OCI-M1 (cell line): Measurements from ENCODE around the gene RNF214.
"Not testable (repeated sequence)": the region's sequence is repeated elsewhere in the genome, so short reads cannot be mapped to it uniquely, and the experiment has no call there.

Experiments used
- DNase-seq: peaks from one replicate; lab custom pipeline; 2025; lab: John Stamatoyannopoulos, UW

Gene RNF214

DNA sequence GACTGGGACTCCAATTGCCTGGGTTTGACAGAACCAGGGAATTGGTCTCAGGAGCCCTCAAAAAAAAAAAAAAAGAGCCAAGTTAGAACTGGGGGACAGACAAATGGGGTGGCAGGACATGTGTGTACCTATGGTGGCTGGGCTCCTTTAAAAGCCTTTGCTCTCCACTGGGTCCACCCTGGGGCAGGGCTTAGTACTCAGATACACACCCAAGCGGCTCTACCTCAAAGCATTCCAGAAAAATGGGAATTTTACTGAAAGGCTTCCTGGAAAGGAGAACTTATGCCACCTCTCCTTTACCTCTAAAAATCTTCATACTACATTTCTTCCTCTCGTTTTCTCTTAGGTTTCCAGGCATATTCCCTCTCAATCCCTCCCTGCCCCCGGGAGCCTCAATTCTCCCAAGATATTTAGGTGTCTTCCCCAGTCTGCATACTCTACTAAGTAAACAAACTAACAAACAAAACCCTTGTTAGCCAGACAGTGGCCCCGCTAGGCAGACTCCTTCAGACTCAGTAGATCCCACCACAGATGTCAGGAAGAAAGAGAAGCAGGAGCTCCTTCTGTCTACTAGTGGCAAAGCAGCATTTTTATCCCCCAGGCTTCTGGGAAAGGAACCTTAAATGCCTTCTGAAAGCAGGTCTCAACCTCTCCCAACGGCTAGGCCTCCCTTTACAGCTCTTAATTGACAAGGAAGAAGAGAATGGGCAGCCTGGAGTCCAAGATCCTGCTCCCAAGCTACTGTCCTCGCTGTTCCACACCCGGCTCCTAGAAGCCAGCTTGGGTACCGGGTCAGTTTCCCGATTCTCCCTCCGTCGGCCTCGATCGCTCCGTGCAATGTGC lies 1.3 kb upstream of the RNF214 start:
- DNase-seq = peak; percentile 57

DNA sequence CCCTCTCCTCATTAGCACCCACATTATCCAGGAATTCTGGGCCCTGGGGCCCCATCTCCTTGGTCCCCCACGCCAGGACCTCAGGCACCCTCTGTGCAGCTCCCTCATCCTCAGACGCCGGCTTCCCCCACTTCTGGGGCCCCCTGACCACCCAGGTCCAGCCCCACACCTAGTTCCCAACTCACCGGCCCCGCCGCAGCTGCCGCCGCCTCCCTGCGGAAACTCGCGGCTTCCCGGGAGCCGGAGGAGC lies 704 bp upstream of the RNF214 start, which contains the start of gene PCSK7:
TSS of gene PCSK7 (minus strand) at position 232 of the 250 bp plus-strand sequence. CDS start 2,229 bp downstream, outside the sequence.
- no peak for DNase-seq

DNA sequence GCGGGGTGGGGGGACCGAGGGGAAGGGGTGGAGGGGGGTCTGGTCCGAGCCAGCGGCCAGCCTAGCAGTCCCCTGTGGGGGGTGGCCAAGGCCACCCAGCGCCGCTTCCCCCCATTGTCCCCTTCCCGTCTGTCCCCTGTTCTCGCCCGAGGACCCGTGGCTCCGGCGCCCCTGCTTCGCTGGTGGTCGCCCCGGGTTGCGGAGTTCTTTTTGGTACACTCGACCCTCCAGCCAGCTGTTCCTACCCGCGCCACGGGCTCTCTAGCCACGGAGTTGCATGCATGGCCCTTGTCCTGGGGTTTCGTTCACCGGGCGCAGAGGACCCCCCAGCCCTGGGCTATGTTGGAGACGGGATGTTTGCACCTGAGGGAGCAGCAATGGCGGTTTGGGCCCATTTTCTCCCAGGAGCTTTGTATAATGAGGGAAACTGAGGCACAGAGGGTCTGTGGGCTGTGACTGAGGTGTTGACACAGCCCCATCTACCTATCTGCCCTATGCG lies 489 bp downstream of the RNF214 start:
- DNase-seq = peak; percentile 57

DNA sequence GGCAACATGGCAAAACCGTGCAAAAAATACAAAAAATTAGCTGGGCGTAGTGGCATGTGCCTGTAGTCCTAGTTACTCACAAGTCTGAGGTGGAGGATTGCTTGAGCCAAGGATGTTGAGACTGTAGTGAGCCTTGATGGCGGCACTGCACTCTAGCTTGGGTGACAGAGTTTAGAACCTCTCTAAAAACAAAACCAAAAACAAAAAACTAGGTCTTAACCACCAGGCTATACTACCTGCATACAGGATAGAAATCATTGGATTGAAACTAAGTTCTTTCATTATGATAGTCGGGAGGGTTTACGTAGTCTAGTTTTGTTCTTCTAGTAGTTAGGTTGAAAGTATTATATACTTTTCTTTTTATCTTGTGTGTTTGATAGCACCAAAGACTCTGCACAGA lies 5.8 kb downstream of the RNF214 start:
- DNase-seq = no peak

DNA sequence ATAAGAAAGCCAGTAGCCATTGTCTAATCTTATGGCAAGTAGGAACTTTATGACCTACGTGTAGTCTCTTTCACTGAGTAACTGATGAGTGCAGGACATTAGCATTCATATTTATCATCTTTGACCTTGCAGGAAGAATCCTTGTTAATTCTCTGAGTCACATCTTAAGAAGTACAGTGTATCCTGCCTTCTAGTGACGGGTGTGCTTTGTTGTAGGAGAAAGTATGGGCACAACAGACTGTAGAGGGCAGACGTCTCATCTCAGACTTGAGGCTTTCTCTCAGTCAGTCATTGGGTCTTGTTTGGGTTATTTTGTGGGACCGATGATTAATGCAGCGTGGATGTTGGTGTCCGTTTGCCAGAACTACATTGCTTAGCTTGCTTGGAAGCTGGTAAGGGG lies 6.8 kb downstream of the RNF214 start:
- no peak for DNase-seq

DNA sequence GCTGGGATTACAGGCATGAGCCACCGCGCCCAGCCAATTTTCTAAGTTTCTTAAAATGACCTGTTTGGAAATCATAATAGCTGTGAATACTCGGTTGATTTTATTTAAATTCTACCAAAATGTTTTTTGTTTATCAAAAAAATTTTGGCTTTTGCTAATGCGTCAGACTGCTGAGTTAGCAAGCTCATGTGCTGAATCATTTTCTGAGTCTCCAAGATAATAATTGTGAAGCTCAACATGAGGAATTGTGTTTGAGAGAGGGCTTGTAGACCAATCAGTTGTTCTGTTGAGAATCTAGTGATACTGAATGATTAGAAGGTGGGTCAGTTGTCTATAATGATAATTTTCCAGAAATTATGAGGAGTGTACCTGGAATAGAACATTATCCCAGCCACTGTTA lies 15.9 kb downstream of the RNF214 start:
- no peak for DNase-seq

DNA sequence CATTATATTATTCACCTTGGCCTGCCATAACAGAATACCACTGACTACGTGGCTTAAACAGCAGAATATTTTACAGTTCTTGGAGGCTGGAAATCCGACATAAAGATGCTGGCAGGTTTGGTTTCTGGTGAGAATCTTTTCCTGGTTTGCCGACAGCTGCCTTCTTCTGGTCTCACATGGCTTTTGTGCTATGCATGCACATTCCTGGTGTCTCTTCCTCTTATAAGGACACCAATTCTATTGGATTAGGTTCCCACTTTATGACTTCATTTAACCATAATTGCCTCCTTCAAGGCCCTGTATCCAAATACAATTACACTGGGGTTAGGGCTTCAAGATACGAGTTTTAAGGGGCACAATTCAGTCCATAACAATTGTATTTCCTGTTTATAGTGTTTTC lies 17.1 kb downstream of the RNF214 start:
- no peak for DNase-seq

DNA sequence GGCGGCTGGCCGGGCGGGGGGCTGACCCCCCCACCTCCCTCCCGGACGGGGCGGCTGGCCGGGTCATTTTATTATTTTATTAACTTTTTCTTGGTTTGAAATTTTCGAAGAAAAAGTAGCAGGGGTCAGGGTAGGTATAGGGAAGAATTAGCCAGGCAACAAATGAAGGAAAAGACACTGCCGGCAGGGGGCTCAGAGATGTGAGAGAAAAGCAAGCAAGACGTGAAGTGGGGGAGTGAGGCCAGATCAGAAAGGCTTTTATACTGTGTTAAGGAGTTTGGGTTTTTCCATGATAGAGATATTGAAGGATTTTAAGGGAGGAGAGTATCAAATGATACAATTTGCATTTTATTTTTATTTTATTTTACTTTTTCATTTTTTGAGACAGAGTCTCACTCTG lies 19.0 kb downstream of the RNF214 start:
- no peak for DNase-seq

DNA sequence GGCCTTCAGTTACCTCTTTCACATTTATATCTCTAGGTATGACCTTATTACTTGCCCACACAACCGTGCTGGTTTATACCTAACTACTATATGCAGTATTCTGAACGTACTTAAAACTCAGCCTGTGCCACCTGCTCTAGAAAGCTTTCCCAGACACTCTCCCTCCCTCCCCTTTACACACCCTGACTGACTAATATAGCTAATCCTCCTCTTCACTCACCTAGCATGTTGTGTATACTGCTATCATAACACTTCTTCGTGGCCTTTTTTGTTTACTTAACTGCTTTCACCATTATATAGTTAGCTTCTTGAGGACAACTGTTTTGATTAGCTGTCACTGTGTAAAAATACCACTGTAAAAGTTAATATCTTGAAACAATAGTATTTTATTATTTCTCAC lies 23.5 kb downstream of the RNF214 start:
- DNase-seq = no peak

DNA sequence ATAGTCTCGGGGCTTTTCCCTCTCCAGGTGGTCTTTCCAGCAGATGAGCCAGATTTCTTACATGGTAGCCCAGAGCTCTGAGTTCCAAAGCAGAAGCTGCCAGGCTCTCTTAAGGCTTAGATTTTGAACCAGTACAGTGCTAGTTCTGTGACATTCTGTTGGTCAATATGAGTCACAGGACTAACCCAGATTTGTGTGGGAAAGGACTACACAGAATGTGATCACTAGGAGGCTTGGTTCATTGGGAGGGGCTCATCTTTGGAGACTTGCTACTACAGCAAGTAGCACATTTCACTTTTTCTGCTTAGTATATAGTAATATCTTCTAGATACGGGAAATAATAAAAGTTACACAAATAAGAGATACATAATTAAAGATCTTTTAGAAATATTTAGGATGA lies 24.1 kb downstream of the RNF214 start:
- no peak for DNase-seq

DNA sequence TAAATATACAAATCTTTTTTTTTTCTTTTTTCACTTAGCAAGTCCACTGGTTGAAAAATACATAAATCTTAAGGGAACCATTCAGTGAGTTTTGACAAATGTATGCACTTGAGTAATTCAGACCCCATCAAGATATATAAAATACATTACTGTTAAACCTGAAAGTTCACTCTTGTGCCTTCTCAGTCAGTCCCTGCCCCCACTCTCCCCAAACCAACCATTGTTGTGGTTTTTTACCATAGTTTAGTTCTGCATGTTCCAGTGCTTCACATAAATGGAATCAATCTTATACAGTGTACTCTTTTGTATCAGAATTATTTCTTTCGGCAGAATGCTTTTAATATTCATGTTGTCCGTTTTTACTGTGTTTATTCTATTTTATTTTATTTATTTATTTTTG lies 26.1 kb downstream of the RNF214 start:
- no peak for DNase-seq

DNA sequence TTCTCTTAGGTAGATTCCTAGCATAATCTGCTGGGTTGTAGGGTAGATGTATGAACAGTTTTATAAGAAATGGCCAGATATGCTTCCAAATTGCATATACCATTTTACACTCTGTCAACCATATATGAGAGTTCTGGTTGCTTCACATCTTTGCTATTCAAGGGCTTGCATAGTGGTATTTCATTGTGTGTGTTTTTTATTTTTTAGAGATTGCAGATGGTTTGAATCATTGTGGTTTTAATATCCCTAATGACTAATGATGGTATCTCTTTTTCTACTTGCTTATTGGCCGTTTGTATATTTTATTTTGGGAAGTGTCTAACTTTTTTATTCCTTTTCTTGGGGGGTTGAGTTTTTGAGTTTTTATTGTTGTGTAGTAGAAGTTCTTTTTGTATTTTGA lies 26.9 kb downstream of the RNF214 start:
- no peak for DNase-seq

DNA sequence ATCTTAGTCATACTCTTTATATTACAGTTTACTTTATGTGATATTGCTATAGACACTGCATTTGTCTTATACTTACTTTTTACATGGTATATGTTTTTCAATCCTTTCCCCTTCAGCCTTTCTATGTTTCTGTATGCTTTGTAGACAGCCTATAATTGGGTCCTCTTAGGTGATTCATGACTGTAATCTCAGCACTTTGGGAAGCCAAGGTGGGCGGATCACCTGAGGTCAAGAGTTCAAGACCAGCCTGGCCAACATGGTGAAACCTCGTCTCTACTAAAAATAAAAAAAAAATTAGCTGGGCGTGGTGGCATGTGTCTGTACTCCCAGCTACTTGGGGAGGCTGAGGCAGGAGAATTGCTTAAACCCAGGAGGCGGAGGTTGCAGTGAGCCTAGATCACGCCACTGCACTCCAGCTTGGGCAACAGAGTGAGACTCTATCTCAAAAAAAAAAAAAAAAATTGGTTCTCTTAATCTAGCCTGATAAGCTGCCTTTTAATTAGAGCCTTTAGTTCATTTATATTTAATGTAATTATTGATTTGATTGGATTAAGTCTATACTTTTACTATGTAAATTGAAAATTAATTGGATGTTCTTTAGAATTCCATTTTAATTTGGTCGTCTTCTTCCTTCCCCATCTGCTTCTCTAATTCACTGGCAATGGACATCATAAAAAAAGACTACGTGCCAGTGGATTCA lies 32.3 kb downstream of the RNF214 start:
- not testable (repeated sequence) for DNase-seq

DNA sequence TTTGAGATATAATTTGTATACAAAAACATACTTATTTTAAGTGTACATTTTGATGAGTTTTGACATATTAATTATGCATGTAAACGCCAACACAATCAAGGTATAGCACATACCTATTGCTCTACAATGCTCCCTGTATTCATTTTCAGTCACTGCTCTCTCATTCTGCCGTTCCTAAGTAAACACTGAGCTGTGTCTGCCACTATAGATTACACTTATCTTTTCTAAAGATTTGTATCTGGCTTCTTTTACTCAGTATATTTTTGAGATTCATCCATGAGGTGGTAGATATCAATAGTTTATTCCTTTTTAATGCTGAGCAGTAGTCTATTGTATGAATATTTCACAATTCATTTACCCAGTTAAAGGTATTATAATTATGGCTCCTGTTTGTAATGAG lies 33.3 kb downstream of the RNF214 start:
- no peak for DNase-seq

DNA sequence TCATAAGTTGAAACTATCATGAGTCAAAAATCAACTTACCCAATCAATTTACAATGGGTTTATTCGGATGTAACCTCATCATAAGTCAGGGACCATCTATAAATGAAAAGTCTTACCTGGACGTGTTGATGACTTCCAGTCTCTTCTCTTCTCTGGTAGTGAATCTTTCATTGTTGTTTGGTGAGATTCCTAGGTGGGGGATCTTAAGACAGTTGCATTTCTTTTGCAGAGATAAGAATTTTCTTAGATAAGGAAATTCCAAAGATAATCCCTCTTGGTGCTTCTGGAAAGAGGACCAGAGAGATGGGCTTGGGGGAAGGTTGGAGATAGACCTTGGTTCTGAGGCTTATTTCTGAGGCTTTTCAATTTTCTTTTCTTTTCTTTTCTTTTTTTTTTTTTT lies 37.4 kb downstream of the RNF214 start:
- no peak for DNase-seq

DNA sequence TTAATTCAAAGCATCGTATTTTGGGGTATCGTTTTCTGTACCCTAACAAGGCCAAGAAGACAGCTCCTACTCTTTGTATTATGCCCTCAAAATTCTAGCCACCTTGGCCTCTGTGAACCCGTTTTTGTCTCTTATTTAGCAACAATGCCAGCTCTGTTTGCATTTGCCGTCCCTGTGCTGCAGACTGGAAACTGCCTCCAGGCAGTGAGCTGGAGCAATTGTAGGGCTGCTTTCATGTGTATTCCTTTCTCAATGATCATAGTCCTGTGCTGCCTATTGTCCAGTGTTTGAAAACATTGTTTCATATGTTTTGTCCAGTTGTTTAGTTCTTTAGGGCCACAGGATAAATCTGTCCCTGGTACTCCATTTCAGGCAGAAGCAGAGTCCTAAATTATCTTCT lies 38.7 kb downstream of the RNF214 start:
- no peak for DNase-seq

DNA sequence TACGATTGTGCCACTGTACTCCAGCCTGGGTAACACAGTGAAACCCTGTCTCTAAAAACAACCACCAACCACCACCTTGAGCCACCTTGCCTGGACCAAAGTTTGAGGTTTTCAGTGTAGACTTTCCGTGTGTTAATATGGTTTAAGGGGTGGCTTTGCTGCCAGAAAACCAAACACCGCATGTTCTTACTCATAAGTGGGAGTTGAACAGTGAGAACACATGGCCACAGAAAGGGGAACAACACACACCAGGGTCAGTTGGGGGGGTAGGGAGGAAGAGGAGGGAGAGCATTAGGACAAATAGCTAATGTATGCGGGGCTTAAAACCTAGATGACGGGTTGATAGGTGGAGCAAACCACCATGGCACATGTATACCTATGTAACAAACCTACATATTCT lies 39.7 kb downstream of the RNF214 start:
- not testable (repeated sequence) for DNase-seq

DNA sequence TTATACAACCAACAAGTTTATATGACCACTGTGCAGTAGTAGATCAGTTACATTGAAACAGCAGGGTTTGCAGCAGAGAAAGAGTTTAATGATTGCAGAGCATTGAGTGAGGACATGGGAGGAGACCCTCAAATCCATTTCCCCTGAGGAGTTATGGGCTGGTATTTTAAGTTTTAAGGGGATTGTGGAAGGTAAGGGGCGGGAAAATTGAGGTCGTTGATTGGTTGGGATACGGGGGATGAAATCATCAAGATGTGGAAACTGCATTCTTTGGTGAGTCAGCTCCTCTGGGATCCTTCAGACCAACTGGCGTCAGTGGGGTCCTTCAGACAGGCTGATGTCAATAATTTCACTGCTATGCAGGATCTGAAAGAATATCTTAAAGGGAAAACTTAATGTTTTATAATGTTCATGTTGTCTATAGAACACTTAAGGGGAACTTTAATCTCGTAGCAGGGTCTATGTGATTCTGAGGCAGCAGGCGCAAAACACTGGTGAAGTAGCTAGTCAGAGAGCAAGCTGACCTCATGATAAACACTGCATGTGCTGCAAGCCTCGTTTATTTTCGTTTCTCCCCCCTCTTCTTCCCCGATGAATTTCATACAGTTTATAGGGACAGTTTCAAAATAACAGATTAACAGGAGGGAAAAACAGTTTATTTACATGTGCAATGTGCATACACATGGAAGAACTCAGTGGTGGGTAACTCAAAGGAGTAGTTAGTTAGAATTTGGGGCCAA lies 41.2 kb downstream of the RNF214 start:
- no peak for DNase-seq

DNA sequence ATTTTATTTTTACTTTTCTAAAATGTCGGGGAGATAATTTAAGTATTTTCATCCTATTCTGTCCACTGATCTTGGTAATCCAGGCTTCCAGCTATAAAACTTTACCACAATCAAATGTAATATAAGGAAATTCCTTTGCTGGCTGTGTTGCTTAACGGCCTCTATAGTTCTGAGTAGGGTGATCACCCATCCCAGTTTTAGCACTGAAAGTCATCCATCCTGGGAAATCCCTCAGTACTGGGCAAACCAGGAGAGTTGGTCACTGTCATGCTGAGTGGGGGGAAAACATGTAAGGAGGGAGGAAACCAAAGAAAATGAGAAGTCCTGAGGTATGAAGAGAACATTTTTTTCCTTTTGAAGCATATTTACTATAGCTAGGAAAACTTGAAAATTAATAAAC lies 45.9 kb downstream of the RNF214 start:
- no peak for DNase-seq

DNA sequence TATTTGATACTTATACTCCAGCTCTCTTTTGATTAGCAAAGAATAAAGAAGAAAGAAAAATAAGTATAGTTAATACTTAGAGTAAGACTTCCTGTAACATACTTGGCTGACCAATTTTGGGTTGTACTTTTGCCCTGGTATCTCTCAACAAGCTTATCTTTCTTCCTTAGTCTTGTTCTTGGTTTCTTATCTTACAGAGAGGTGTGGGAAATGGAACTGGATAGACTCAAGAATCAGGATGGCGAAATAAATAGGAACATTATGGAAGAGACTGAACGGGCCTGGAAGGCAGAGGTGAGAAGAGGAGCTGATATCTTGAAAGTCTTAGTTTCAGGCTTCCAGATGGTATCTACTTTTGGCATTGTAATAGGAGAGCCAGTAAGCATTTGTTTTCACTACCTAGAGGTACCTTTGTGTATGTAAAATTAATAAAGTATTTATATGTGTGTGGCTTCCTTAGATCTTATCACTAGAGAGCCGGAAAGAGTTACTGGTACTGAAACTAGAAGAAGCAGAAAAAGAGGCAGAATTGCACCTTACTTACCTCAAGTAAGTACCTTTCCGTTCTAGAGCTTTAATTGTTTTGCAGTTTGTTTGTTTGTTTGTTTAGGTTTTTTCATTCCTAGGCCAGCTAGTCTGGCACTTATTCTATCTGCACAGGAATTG lies 47.4 kb downstream of the RNF214 start:
- no peak for DNase-seq

DNA sequence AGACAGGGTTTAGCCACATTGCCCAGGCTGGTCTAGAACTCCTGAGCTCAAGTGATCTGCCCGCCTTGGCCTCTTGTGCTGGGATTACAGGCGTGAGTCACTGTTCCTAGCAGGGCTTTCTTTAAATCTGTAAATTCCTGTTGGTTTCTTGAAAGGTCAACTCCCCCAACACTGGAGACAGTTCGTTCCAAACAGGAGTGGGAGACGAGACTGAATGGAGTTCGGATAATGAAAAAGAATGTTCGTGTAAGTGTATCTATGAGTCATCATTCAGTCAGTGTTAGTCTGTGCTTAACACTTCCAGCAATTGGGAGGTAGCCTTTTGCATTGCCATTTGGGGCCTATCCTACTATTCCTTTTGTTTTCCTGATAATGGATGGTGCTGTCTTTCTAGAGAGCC lies 48.7 kb downstream of the RNF214 start:
- DNase-seq = no peak

DNA sequence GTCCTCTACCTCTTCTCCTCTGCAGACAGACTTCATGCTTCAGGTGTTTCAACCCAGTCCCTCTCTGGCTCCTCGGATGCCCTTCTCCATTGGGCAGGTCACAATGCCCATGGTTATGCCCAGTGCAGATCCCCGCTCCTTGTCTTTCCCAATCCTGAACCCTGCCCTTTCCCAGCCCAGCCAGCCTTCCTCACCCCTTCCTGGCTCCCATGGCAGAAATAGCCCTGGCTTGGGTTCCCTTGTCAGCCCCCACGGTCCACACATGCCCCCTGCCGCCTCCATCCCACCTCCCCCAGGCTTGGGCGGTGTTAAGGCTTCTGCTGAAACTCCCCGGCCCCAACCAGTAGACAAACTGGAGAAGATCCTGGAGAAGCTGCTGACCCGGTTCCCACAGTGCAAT lies 49.4 kb downstream of the RNF214 start:
- DNase-seq = no peak
